NCI-H1092 (cell line): Measurements from ENCODE around the gene POLH.
"Not testable (repeated sequence)": the region's sequence is repeated elsewhere in the genome, so short reads cannot be mapped to it uniquely, and the experiment has no call there.

Source experiments
- DNase-seq: peaks from one replicate; lab custom pipeline; 2025; lab: John Stamatoyannopoulos, UW

Gene POLH

DNA sequence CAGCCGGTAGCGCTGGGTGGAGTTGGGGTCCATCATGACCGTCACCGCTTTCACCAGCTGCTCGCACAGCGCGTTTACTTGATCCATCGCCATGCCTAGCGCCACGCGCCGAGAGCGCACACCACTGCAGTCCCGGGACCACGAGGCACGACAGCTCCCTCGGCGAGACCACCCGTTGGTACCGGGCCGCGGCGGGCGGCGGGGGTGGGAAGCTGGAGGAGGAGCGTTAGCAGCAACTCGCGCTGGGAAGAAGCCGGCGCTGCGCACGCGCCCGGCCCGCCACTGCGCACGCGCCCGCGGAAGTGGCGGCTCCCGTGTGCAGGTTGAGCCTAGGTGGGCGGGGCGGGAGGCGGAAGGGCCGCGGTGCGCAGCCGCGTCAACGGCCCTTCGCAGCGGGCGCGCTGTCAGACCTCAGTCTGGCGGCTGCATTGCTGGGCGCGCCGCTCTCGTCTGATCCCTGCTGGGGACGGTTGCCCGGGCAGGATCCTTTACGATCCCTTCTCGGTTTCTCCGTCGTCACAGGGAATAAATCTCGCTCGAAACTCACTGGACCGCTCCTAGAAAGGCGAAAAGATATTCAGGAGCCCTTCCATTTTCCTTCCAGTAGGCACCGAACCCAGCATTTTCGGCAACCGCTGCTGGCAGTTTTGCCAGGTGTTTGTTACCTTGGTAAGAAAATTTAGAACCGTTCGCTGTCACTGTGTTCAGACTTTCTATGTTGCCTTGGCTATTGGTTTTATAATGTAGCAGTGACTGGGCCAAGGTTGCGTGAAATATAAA is at the start of gene POLH, which contains the start of gene XPO5:
POLH (plus strand) TSS at position 414 of the 780 bp plus-strand sequence. CDS start 6,135 bp downstream, outside the sequence.
XPO5 (minus strand) TSS at position 267 of the 780 bp plus-strand sequence; CDS start at position 93, 174 bp downstream.
- DNase-seq = peak; percentile 93

DNA sequence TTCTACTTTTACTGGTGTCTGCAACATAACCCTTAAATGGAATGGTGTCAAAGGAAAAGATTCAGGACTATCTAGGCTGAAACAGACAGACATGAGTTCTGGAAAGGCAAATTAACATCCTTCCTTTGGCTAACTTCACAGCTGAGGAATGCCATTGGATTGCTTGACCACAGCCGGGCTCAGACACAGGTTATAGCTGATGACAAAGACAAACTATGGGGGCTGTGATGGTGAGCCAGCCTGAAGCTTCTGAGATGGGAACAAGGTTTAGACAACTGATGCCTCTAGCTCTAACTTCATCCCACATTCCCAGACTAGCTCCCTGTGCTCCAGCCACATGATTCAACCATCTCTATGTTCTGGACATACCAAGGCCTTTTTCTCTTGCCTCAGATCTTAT is 43.8 kb upstream of the POLH start:
- no peak for DNase-seq

DNA sequence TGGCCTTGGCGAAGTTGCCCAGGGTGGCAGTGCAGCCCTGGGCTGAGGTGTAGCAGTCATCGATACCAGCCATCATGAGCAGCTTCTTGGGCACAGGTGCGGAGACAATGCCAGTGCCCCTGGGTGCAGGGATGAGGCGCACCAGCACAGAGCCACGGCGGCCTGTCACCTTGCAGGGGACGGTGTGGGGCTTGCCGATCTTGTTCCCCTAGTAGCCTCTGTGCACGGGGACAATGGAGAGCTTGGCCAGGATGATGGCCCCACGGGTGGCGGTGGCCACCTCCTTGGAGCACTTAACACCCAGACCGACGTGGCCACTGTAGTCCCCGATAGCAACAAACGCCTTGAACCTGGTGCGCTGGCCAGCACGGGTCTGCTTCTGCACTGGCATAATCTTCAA is 37.0 kb upstream of the POLH start:
- not testable (repeated sequence) for DNase-seq

DNA sequence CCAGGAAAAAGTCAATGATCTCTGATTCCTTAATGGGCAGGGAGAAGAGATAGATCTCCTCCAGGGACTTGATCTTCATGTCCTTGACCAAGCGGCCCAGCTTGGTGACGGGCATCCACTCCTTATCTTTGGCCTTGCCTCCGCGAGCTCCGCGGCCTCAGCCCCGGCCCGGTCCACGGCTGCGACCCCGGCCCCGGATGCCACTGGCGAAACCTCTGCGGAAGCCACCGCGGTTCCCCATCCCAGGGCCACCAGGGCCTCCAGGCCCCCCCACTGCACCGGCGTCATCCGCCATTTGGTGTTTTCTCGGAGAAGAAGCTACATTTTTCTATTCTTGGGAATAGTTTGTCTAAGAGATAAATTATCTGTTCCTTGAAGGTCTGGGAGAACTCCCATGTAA is 36.6 kb upstream of the POLH start:
- DNase-seq = not testable (repeated sequence)

DNA sequence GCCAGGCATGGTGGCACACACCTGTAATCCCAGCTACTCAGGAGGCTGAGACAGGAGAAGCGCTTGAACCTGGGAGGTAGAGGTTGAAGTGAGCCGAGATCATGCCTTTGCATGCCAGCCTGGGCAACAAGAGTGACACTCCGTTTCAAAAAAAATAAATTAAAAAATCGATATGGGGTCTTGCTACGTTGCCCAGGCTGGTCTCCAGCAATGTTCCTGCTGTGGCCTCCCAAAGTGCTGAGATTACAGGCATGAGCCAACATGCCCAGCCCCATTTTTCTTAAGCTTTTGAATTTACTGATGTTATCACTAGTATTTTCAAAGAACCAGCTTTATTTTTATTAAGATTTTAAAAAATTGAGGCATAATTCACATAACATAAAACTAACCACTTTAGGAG is 35.5 kb upstream of the POLH start:
- no peak for DNase-seq

DNA sequence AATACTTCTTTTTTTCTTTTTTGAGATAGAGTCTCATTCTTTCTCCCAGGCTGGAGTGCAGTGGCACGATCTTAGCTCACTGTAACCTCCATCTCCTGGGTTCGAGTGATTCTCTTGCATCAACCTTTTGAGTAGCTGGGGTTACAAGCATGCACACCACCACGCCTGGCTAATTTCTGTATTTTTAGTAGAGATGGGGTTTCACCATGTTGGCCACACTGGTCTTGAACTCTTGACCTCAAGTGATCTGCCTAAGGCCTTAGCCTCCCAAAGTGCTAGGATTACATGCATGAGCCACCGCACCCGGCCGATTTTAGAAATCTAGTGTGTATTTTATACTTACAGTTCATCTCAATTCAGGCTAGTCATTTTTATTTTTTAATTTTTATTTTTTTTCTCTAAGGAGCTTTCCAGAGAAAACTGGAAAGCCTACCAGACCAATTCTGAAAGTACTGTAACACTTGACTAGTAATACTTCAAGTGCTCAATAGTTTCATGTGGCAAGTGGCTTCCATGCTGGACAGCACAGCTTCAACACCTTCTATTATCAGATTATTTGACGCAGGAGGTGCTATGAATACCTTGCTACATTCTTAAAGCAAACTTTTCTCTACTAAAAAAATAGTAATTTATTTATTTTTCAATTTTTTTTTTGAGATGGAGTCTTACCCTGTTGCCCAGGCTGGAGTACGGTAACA is 34.1 kb upstream of the POLH start:
- DNase-seq = no peak

DNA sequence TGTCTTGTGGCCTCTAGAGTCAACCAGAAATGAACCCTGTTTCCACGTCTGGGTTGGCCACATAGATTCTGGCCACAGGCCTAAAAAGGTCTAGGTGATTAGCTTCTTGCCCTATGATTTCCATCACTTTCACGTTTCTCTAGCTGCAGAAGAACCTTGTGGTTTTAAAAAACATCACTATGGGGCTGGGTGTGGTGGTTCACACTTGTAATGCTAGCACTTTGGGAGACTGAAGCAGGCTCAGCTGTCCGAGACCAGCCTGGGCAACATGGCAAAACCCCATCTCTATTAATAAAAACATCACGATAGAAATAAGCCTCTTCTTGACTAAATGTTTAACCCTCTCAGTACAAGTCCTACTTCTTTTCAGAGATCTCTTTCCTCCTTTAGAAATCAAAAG is 31.5 kb upstream of the POLH start:
- no peak for DNase-seq

DNA sequence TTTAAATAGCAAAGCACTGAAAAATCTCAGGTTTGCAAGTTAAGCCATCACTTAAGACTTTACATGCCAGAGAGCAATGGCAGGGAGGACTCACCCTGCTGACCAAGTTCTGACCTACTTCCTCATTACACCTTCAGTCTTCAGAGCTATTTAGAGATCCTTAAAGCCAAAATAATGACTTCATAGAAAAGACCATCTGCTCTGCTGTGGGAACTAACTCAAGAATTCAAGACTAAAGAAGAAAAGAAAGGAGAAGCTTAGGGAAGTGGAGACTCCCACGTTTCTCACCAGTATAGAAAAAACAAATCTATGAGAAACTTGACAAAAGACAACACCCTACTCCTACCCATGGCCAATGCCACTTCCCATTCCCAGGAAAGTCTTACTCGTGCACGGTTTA is 28.8 kb upstream of the POLH start:
- no peak for DNase-seq

DNA sequence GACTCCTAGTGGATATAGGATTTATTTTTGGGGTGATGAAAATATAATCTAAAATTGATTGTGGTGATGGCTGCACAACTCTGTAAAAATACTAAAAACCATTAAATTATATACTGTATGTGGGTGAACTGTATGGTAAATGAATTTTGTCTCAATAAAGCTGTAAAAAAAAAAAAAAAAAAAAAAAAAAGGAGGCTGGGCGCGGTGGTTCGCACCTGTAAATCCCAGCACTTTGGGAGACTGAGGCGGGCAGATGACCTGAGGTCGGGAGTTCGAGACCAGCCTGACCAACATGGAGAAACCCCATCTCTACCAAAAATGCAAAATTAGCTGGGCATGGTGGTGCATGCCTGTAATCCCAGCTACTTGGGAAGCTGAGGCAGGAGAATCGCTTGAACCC is 18.4 kb upstream of the POLH start:
- not testable (repeated sequence) for DNase-seq

DNA sequence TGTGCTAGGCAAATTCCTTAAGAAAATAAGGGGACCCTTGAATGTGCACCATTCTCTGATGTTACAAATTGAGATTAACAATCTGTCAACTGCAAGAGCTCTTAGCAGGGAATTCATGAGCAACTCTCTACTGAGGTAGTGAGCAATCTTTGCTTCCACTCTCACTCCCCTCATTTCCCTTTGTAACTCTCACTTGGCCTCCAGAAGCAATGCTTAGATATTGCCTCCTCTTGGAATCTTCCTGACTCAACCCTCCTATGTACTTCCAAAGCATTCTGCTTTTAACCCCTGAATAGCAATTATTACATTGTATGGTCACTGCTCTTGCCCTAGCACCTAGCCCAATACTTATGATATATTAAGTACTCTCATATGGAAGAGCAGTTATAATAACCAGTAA is 16.7 kb upstream of the POLH start:
- DNase-seq = no peak

DNA sequence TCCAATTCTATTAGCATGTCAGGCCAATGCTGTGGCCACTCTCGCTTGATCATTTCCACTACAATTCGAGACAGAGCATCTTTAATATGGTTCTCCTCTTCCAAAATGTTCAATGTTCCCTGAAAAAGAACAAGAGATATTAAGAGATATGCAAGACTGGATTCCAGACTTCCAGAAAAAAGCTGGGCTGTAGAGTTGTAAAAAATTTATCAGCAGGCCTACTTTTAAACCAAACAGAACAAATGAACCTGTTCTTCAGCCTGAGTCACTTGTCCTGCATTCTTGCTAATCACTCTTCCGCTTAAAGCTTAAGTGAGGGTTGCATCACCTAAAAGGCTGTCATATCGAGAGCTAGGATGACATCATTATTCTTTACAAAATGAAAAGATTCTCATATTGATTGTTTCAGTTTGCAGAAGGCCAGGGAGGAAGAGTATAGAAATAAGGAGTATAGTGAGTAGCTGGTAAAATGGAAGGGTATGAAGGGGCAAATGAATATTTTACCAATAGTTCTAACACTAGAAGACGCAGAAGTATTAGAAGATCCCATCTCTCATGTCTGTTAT is 5.0 kb upstream of the POLH start:
- no peak for DNase-seq

DNA sequence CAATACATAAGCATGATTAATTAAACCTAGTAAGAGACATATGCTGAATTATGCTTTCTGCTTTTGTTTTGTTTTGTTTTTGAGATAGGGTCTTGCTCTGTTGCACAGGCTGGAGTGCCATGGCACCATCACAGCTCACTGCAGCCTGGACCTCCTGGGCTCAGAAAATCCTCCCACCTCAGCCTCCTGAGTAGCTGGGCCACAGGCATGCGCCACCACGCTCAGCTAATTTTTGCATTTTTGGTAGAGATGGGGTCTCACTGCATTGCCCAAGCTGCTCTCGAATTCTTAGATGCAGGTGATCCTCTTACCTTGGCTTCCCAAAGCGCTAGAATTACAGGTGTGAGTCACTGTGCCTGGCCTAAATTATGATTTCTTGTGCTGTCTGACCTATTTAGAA is 4.0 kb upstream of the POLH start:
- no peak for DNase-seq

DNA sequence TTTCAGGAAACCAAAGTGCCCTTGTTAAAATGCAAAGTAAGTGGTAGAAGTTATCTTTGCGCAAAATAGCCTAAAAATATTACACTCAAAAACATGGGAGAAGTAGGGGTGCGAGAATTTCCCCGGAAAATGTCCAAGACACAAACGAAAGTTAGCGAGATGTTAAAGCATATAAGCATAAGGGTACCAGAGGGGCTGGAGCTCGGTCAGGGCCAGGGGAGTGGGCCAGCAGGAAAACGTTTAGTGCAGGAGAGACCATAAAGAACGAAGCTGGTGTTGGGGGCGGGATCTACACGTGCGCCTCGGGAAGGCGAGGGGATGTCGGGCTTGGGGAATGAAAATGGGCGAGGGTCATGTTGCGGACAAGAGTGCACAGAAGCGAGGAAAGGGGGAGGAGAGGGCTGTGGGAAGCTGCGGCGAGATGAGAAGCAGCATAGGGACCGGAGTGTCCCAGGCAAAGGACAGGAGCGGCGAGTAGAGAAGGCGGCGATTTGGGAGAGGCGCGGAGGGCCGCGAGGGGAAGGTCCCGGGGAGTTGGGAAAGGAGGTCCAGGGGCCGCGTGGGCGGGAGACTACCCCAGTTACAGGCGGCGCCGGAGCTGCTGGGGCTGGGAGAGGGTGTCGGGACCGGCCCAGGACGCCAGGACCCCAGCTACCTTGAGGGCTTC is 747 bp upstream of the POLH start:
- peak; percentile 15 for DNase-seq

DNA sequence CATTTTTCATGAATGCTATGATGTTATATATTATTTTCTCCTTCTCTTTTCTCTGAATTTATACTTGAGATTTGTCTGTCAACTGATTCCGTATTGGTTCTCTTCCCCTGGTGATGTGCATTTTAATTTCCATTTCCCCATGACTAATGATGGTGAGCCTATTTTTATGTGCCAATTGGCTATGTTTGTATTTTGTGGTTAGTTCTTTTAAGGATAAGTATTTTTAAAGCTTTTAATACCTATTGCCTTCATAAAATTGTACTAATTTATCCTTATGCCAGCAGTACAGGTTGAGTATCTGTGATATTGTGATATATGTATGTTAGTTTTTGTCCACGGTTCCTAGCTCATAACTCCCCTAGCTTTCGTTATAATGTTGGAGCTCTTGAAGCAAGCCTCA is 2.8 kb downstream of the POLH start:
- DNase-seq = no peak

DNA sequence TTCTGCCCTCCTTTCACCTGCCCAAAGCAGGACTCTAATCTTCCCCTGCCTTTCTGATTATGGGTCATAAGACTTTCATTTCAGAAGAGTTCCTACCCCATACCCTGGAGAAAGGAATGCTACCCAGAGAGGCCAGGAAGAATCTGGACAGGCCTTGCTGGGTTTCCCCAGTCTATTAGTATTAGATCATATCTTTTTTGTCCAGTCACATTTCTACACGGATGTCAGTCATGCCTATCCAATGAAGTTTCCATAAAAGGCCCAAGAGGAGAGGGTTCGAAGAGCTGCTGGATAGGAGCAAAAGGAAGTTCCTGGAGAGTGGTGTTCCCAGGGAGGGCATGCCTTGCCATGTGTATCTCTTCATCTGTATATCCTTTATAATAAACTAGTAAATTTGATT is 3.2 kb downstream of the POLH start:
- DNase-seq = no peak

DNA sequence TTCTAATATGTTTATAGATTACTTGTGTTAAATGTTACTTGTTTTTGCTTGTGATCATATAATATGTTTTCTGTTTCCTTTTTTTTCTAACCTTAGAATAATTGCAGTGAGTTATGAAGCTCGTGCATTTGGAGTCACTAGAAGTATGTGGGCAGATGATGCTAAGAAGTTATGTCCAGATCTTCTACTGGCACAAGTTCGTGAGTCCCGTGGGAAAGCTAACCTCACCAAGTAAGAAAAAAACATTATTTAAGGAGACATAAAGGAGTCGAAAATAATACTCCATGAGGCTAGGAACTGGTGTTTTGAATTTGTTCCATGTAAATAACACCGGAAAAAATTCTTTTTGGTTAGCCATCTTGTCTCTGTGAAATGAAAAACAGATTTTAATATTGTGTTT is 6.9 kb downstream of the POLH start:
- no peak for DNase-seq

DNA sequence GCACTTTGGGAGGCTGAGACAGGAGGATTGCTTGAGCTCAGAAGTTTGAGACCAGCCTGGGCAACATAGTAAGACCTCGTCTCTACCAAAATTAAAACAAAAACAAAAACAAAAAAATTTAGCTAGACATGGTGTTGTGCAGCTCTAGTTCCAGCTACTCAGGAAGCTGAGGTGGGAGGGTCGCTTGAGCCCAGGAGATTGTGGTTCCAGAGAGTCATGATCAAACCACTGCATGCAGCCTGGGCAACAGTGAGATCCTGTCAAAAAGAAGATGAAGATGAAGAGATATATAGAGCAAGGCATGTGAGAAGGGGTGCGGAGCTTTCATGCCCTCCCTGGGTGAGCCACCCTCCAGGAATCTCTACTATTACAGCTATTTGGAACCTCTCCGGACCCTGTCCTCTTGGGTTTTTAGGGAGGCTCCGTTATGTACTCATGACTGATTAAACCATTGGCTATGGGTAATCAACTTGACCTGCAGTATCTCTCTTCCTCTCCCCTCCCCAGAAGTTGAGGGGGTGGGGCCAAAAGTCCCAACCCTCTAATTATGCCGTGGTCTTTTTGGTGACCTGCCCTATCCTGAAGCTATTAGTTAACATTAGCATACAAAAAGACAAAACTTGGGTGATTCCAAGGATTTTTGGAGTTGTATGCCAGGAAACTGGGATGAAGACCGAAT is 9.0 kb downstream of the POLH start:
- DNase-seq = no peak

DNA sequence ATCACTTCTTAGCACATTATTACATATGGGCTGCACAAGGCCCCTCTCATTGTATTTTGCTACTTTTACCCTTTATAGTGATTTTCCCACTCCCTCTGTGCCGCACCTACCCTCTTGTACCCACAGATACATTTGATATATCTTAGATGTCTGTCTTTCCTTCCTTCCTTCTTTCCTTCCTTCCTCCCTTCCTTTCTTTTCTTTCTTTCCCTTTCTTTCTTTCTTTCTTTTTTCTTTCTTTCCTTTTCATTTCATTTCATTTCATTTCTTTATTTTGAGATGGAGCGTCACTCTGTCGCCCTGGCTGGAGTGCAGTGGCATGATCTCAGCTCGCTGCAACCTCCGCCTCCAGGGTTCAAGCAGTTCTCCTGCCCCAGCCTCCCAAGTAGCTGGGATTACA is 12.2 kb downstream of the POLH start:
- DNase-seq = no peak

DNA sequence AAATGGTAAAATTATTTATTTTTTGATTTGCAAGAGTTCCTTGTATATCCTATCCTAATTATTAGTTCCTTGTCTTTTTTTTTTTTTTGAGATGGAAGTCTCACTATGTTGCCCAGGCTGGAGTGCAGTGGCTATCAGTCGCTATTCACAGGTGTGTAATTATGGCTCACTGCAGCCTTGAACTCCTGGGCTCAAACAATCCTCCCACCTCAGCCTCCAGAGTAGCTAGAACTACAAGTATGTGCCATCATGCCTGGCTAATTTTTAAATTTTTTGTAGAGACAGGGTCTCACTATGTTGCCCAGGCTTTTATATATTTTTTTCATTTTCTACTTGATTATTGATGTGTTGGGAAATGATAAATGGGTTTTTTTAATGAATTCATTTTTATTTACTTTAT is 13.6 kb downstream of the POLH start:
- not testable (repeated sequence) for DNase-seq

DNA sequence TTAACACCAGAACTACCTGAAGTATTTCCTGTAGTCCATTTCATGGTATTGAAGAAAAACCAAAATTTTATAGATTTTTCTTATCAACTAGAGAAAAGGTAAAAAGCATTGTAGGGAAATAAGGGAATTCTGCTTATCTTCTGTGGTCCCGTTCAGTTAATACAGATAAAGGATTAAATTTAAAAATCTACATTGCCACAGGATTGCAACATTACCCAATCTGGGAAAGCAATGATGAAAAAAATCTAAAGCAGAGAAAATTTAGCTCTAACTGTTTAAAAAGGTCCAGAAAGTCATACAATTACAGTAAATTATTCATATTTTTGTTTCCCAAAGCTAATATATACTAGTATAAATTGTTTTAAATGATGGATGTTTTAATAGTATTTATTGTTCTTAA is 18.0 kb downstream of the POLH start:
- no peak for DNase-seq

DNA sequence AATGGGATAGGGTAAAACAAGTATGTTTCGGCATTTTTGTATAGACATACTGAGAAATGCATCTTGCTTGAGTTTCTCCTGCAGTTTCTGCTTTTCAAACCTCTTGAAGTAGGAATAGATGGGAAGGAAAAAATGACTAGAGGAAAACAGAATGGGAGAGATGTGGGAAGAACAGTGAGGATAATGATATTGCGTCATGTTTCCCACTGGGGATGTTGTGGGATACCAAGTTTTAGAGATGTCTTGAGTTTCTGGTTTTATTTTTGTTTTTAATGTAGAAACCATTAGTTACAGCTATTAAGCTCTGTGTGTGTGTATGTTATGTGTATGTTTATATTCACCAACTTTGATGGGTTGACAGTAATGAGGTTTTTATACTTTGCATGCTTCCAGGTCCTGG is 24.6 kb downstream of the POLH start:
- DNase-seq = no peak

DNA sequence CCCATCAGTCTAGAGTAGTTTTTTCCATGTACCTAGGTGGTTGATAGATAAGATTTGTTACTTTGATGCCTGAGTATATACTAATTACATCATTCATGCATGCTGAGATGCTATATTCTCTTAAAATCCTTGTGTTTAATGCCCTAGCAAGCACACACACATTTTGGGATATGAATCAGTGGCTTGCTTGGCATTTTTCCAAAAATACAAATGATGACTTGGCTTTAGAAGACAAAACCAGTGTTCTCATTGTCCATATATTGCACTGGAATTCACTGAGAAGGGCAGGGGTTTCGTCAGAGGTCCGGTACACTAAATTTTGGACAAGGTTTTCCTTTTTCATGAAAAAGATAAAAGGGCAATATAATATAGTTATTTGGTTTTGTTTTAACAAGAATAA is 28.2 kb downstream of the POLH start:
- no peak for DNase-seq
